SK-N-SH treated with all-trans-retinoic acid at 6 μM for 48 hours (cell line): ENCODE data around the gene STMN1.

Source experiments
- CREB5 ChIP-seq: fragments of 250-450 bp; sonication (Bioruptor Pico); IDR thresholded peaks from 2 replicates; pipeline ENCODE4 v1.5.1; 2020; ENCODE audit warnings: low read depth, mild to moderate bottlenecking, moderate library complexity
- TF ChIP-seq, protein P1 (sequence below): fragments of 250-450 bp; sonication (Bioruptor Pico); IDR thresholded peaks from 2 replicates; pipeline ENCODE4 v1.8.0; 2020; ENCODE audit warnings: mild to moderate bottlenecking, moderate library complexity, borderline replicate concordance

DNA sequence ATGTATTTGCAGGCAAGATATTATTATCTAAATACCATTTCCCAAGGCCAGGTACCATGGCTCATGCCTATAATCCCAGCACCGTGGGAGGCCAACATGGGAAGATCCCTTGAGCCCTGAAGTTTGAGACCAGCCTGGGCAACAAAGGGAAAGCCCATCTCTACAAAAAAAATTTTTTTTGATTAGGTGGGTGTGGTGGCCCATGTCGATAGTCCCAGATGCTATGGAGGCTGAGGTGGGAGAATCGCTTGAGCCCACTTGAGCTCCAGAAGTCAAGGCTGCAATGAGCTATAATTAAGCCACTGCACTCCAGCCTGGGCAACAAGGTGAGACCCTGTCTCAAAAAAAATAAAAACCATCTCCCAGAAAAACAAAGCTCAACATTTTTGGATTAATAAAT, 2.2 kb downstream of the STMN1 start:
- no peak for TF ChIP-seq CREB5 (CRISPR knock-in tag)
- TF ChIP-seq, protein P1, sequence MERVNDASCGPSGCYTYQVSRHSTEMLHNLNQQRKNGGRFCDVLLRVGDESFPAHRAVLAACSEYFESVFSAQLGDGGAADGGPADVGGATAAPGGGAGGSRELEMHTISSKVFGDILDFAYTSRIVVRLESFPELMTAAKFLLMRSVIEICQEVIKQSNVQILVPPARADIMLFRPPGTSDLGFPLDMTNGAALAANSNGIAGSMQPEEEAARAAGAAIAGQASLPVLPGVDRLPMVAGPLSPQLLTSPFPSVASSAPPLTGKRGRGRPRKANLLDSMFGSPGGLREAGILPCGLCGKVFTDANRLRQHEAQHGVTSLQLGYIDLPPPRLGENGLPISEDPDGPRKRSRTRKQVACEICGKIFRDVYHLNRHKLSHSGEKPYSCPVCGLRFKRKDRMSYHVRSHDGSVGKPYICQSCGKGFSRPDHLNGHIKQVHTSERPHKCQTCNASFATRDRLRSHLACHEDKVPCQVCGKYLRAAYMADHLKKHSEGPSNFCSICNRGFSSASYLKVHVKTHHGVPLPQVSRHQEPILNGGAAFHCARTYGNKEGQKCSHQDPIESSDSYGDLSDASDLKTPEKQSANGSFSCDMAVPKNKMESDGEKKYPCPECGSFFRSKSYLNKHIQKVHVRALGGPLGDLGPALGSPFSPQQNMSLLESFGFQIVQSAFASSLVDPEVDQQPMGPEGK (CRISPR knock-in tag), result no peak
